Activated CD8-positive, alpha-beta T cell treated with anti-CD3 and anti-CD28 coated beads for 36 hours (primary cell): Measurements from ENCODE around the gene PYGB. TPM values are rescaled to one million over a fixed set of nuclear protein-coding genes. Genes with fewer than 3 reads are reported as not detected.
A peak's percentile ranks its signal among the peaks of the same experiment; 100 is the strongest.
"Not testable (repeated sequence)": the region's sequence is repeated elsewhere in the genome, so short reads cannot be mapped to it uniquely, and the experiment has no call there.

ENCODE experiments used
- ATAC-seq: fragments of 200-7000 bp; cut with Tn5 transposase; one replicate; pipeline ENCODE4 v1.10.0; 2021; ENCODE audit warnings: mild to moderate bottlenecking, moderate library complexity
- CTCF ChIA-PET: fragments of 350-600 bp; sonication (Branson Sonifier 250); formaldehyde crosslinking; loops from one replicate; lab custom pipeline; 2021; ENCODE audit warnings: antibody characterized with exemption; lab: Charles Lee
- POLR2A ChIA-PET: fragments of 350-600 bp; sonication (Branson Sonifier 250); formaldehyde crosslinking; loops from one replicate; lab custom pipeline; 2021; ENCODE audit warnings: antibody characterized with exemption; lab: Charles Lee
- DNase-seq: peaks from one replicate; pipeline ENCODE4 v3.0.0-alpha.2; 2020
- H3K27ac Mint-ChIP-seq: one replicate; pipeline ENCODE4 v1.8.0; 2021; ENCODE audit warnings: mild to moderate bottlenecking, mixed read lengths
- H3K27me3 Mint-ChIP-seq: one replicate; pipeline ENCODE4 v1.8.0; 2021; ENCODE audit warnings: mixed read lengths
- H3K36me3 Mint-ChIP-seq: one replicate; pipeline ENCODE4 v1.8.0; 2021; ENCODE audit warnings: low read depth, mixed read lengths
- H3K4me1 Mint-ChIP-seq: one replicate; pipeline ENCODE4 v1.8.0; 2021; ENCODE audit warnings: low read depth, mixed read lengths
- H3K4me3 Mint-ChIP-seq: one replicate; pipeline ENCODE4 v1.8.0; 2021; ENCODE audit warnings: mild to moderate bottlenecking, moderate library complexity, mixed read lengths
- H3K9me3 Mint-ChIP-seq: one replicate; pipeline ENCODE4 v1.8.0; 2021; ENCODE audit warnings: mixed read lengths
- CTCF ChIP-seq: fragments of 200-600 bp; IDR thresholded peaks from one replicate; pipeline ENCODE4 v1.8.0; 2022; ENCODE audit warnings: antibody characterized with exemption, mild to moderate bottlenecking
- intact Hi-C: fragments of 100-400 bp; cut with micrococcal nuclease; formaldehyde crosslinking; loops from one replicate; pipeline ENCODE4 v1.10.0; 2022
- total RNA-seq, 2 experiments: library from RNA; stranded (reverse); gene quantifications; one replicate each; pipeline ENCODE4 v1.2.3, GENCODE V29; 2021

The PYGB gene
- total RNA-seq, 2 experiments from 2014 or later: 26.1 to 26.5 TPM

- ATAC-seq (no peak), DNase-seq (no peak)
- Mint-ChIP-seq H3K9me3 (no peaks in the 10 kb centered on the region), H3K4me3 (no peak overlapping the region), H3K4me1 (peaks cover 31% of the 10 kb centered on the region), H3K27me3 (peaks cover 18% of the 10 kb centered on the region), H3K27ac (peak overlapping the region; percentile 30), H3K36me3 (no peaks in the 10 kb centered on the region)
- ChIA-PET POLR2A (interaction anchor here (0.9 to 1.4 kb wide), 3 partner anchors 10 to 13 kb away, joined by 3 to 6 read pairs (median 5); partner anchors contain the start of gene PYGB), CTCF (interaction anchor here (1.3 to 1.5 kb wide), 2 partner anchors 11 to 24 kb away, joined by 3 to 4 read pairs; partner anchors contain the start of gene PYGB)
- TF ChIP-seq CTCF: no peak
- intact Hi-C loops: no loop called here
Observed at GRCh38 chr20:25236450-25237304, 11.2 kb upstream of the PYGB start.

GRCh38 chr20:25237610-25238318 lies 10.1 kb upstream of the PYGB start:
- ChIA-PET POLR2A (interaction anchor here (0.9 to 1.0 kb wide), 2 partner anchors 11 to 14 kb away, joined by 3 to 5 read pairs; no protein-coding TSS in a partner anchor), CTCF (no interaction called here)
- no peaks in the 10 kb centered on the region for H3K9me3 Mint-ChIP-seq
- peak; percentile 84 for DNase-seq
- intact Hi-C loops: no loop called here
- peaks cover 31% of the 10 kb centered on the region for H3K4me1 Mint-ChIP-seq
- peaks cover 18% of the 10 kb centered on the region for H3K27me3 Mint-ChIP-seq
- peak; percentile 97 for ATAC-seq
- H3K27ac Mint-ChIP-seq: peak overlapping the region; percentile 95
- H3K36me3 Mint-ChIP-seq: no peaks in the 10 kb centered on the region
- H3K4me3 Mint-ChIP-seq: peak overlapping the region; percentile 65
- TF ChIP-seq CTCF: no peak

- Mint-ChIP-seq H3K4me1 (peaks cover 31% of the 10 kb centered on the region), H3K27me3 (peaks cover 18% of the 10 kb centered on the region), H3K4me3 (peak overlapping the region; percentile 65), H3K27ac (peak overlapping the region; percentile 95), H3K9me3 (no peaks in the 10 kb centered on the region), H3K36me3 (no peaks in the 10 kb centered on the region)
- DNase-seq: no peak
- no peak for TF ChIP-seq CTCF
- ATAC-seq: no peak
- intact Hi-C loops: no loop called here
- CTCF ChIA-PET: no interaction called here
- POLR2A ChIA-PET: interaction anchor here (0.6 kb wide), 1 partner anchor 14 kb away, joined by 3 read pairs; no protein-coding TSS in a partner anchor
Observed at GRCh38 chr20:25238319-25239037, 9.4 kb upstream of the PYGB start.

- ATAC-seq (no peak), DNase-seq (peak; percentile 42)
- Mint-ChIP-seq H3K36me3 (no peaks in the 10 kb centered on the region), H3K9me3 (no peaks in the 10 kb centered on the region), H3K4me1 (peaks cover 27% of the 10 kb centered on the region), H3K27ac (peak overlapping the region; percentile 95), H3K4me3 (no peak overlapping the region), H3K27me3 (peaks cover 10% of the 10 kb centered on the region)
- intact Hi-C loops: no loop called here
- ChIA-PET CTCF (interaction anchor here (1.3 kb wide), 1 partner anchor 40 kb away, joined by 3 read pairs; no protein-coding TSS in a partner anchor), POLR2A (interaction anchor here (0.7 to 1.2 kb wide), 2 partner anchors 9 to 149 kb away, joined by 3 to 4 read pairs; no protein-coding TSS in a partner anchor)
- TF ChIP-seq CTCF: no peak
Observed at GRCh38 chr20:25239387-25240370, 8.2 kb upstream of the PYGB start.

GRCh38 chr20:25240851-25241658 lies 6.8 kb upstream of the PYGB start:
- H3K9me3 Mint-ChIP-seq, intact Hi-C loops, H3K36me3 Mint-ChIP-seq, DNase-seq, H3K27ac Mint-ChIP-seq, H3K4me3 Mint-ChIP-seq, H3K27me3 Mint-ChIP-seq, POLR2A ChIA-PET, CTCF ChIA-PET, ATAC-seq: not testable (repeated sequence)
- H3K4me1 Mint-ChIP-seq: peaks cover 29% of the 10 kb centered on the region

GRCh38 chr20:25241659-25241955 lies 6.3 kb upstream of the PYGB start:
- H3K27ac Mint-ChIP-seq, H3K9me3 Mint-ChIP-seq, H3K36me3 Mint-ChIP-seq, CTCF ChIA-PET, H3K27me3 Mint-ChIP-seq, POLR2A ChIA-PET, intact Hi-C loops, ATAC-seq, DNase-seq, H3K4me3 Mint-ChIP-seq: not testable (repeated sequence)
- H3K4me1 Mint-ChIP-seq: peaks cover 33% of the 10 kb centered on the region
